Parathyroid adenoma (tissue), 2 donors: ENCODE data around the gene SIN3A.

Experiments used
- H2AFZ ChIP-seq: fragments of 300-600 bp; sonication (generic); one replicate; pipeline ENCODE4 v1.7.0; 2017; ENCODE audit warnings: antibody characterized with exemption, mild to moderate bottlenecking
- H3K27ac ChIP-seq: fragments of 300-600 bp; sonication (generic); one replicate; pipeline ENCODE4 v1.7.0; 2017
- H3K27me3 ChIP-seq: fragments of 300-600 bp; sonication (generic); one replicate; pipeline ENCODE4 v1.7.0; 2017; ENCODE audit warnings: low read length; ENCODE audit not compliant: control insufficient read depth, insufficient read depth
- H3K36me3 ChIP-seq: fragments of 300-600 bp; sonication (generic); one replicate; pipeline ENCODE4 v1.7.0; 2017; ENCODE audit warnings: low read length; ENCODE audit not compliant: control insufficient read depth, insufficient read depth
- H3K4me1 ChIP-seq: fragments of 300-600 bp; sonication (generic); one replicate; pipeline ENCODE4 v1.7.0; 2017; ENCODE audit warnings: control low read depth
- H3K4me2 ChIP-seq: fragments of 300-600 bp; sonication (generic); one replicate; pipeline ENCODE4 v1.7.0; 2017; ENCODE audit warnings: low read length
- H3K4me3 ChIP-seq: fragments of 300-600 bp; sonication (generic); one replicate; pipeline ENCODE4 v1.7.0; 2017; ENCODE audit warnings: low read depth, low read length
- H3K79me2 ChIP-seq: fragments of 300-600 bp; sonication (generic); one replicate; pipeline ENCODE4 v1.7.0; 2017; ENCODE audit warnings: control low read depth
- H3K9ac ChIP-seq: fragments of 300-600 bp; sonication (generic); one replicate; pipeline ENCODE4 v1.7.0; 2017; ENCODE audit warnings: mild to moderate bottlenecking
- H3K9me3 ChIP-seq: fragments of 300-600 bp; sonication (generic); one replicate; pipeline ENCODE4 v1.7.0; 2017; ENCODE audit warnings: low read length; ENCODE audit not compliant: control insufficient read depth
- TF ChIP-seq, protein P1 (sequence below): fragments of 300-600 bp; sonication (generic); IDR thresholded peaks from one replicate; pipeline ENCODE4 v1.7.0; 2017; ENCODE audit warnings: antibody characterized with exemption, mild to moderate bottlenecking
- donor health status: primary hyperparathyroidism.

Gene SIN3A

DNA sequence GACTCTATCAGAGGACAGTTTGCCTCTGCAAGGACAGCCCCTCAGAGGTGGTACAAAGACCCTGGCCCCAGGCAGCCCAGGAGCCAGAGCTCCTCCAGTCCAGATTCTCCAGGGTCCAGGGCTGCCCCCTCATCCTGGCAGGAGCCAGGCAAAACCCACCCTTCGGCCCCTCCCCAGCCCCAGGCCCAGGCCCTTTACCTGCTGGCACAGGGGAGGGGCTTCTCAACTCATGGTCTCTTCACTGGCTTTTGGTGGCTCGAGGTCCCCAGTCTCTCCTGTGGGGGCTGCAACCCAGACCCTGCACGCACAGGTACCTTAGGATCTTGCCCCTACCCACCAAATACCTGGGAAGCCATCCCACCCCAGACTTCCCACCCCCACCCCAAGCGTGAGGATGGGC lies 96.1 kb downstream of the SIN3A start:
- H3K9ac ChIP-seq: no peak overlapping the region
- H3K4me3 ChIP-seq: no peak overlapping the region

DNA sequence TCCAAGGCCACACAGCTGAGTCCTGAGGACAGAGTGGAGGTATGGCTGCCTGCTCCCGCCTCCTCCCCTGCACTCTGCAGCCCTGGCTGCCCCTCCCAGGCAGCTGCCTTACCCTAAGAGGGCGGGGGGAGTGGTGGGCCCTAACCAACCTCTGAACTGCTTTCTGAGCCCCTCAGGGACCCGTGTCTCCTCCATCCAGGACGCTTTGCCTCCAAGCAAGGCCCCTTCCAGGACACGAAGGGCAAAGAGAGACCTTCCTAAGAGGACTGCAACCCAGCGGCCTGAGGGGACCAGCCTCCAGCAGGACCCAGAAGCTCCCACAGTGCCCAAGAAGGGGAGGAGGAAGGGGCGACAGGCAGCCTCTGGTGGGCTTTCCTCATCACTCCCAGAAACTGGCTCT lies 97.0 kb downstream of the SIN3A start:
- Histone ChIP-seq H2AFZ (no peak overlapping the region), H3K4me2 (no peak overlapping the region)

More for the DNA sequence above, 96.1 kb downstream of the SIN3A start:
- H3K4me1 ChIP-seq: no peaks in the 10 kb centered on the region
- TF ChIP-seq, protein P1, sequence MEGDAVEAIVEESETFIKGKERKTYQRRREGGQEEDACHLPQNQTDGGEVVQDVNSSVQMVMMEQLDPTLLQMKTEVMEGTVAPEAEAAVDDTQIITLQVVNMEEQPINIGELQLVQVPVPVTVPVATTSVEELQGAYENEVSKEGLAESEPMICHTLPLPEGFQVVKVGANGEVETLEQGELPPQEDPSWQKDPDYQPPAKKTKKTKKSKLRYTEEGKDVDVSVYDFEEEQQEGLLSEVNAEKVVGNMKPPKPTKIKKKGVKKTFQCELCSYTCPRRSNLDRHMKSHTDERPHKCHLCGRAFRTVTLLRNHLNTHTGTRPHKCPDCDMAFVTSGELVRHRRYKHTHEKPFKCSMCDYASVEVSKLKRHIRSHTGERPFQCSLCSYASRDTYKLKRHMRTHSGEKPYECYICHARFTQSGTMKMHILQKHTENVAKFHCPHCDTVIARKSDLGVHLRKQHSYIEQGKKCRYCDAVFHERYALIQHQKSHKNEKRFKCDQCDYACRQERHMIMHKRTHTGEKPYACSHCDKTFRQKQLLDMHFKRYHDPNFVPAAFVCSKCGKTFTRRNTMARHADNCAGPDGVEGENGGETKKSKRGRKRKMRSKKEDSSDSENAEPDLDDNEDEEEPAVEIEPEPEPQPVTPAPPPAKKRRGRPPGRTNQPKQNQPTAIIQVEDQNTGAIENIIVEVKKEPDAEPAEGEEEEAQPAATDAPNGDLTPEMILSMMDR: no peak
- H3K79me2 ChIP-seq: no peaks in the 10 kb centered on the region
- no peaks in the 10 kb centered on the region for H3K27me3 ChIP-seq
- no peaks in the 10 kb centered on the region for H3K9me3 ChIP-seq
- no peaks in the 10 kb centered on the region for H3K36me3 ChIP-seq
- H3K27ac ChIP-seq: no peak overlapping the region
- no peak overlapping the region for H3K4me2 ChIP-seq
- H2AFZ ChIP-seq: no peak overlapping the region

DNA sequence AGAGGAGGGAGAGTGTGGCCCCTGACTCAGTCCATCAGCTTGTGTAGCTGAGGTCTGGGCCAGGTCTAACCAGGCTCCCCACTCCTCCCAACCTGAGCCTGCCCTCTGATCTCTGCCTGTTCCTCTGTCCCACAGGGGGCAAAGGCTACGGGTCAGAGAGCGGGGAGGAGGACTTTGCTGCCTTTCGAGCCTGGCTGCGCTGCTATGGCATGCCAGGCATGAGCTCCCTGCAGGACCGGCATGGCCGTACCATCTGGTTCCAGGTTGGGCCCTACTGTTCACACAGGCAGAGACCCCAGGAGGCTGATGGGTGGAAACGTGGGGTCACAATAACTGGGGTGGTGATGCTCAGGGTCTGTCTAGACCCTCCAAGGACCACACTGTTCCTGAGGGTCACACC lies 97.9 kb downstream of the SIN3A start:
- Histone ChIP-seq H3K9me3 (no peaks in the 10 kb centered on the region), H3K27ac (no peak overlapping the region), H3K27me3 (no peaks in the 10 kb centered on the region), H2AFZ (no peak overlapping the region), H3K9ac (no peak overlapping the region), H3K4me1 (no peaks in the 10 kb centered on the region), H3K4me2 (no peak overlapping the region), H3K36me3 (no peaks in the 10 kb centered on the region), H3K4me3 (no peak overlapping the region), H3K79me2 (no peaks in the 10 kb centered on the region)
- TF ChIP-seq, protein P1: no peak

More for the DNA sequence above, 97.0 kb downstream of the SIN3A start:
- no peaks in the 10 kb centered on the region for H3K36me3 ChIP-seq
- H3K4me3 ChIP-seq: no peak overlapping the region
- no peak overlapping the region for H3K9ac ChIP-seq
- TF ChIP-seq, protein P1: no peak
- no peaks in the 10 kb centered on the region for H3K9me3 ChIP-seq
- H3K27me3 ChIP-seq: no peaks in the 10 kb centered on the region
- H3K4me1 ChIP-seq: no peaks in the 10 kb centered on the region
- no peaks in the 10 kb centered on the region for H3K79me2 ChIP-seq
- H3K27ac ChIP-seq: no peak overlapping the region

DNA sequence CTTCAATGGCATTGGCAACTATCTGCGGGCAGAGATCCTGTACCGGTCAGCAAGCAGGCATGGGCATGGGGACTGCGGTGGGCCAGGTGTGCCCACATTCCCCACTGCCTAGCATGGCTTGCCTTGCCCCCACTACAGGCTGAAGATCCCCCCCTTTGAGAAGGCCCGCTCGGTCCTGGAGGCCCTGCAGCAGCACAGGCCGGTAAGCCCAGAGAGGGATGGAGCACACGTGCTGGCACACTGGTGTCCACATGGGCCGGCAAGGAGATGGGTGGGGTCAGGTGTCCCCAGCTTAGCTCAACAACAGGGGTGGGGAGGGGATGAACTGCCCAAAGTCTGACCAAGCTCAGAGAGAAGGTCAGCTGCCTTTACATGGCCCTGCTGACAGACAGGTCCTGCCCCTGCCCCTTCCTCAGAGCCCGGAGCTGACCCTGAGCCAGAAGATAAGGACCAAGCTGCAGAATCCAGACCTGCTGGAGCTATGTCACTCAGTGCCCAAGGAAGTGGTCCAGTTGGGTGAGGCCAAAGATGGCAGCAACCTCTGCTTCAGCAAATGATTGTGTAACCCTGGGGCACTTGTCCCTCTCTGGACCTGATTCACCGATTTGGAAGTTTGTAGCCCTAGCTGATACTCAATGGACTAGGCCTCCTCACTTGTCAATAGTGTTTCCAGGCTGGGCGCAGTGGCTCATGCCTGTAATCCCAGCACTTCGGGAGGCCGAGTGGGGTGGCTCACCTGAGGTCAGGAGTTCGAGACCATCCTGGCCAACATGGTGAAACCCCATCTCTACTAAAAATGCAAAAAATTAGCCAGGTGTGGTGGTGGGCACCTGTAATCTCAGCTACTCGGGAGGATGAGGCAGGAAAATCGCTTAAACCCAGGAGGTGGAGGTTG lies 99.1 kb downstream of the SIN3A start:
- H3K4me2 ChIP-seq: no peak overlapping the region
- TF ChIP-seq, protein P1: no peak
- no peaks in the 10 kb centered on the region for H3K4me1 ChIP-seq
- no peak overlapping the region for H3K27ac ChIP-seq
- no peak overlapping the region for H3K9ac ChIP-seq
- H3K36me3 ChIP-seq: no peaks in the 10 kb centered on the region
- no peaks in the 10 kb centered on the region for H3K27me3 ChIP-seq
- H3K4me3 ChIP-seq: no peak overlapping the region
- no peaks in the 10 kb centered on the region for H3K79me2 ChIP-seq
- H3K9me3 ChIP-seq: no peaks in the 10 kb centered on the region
- H2AFZ ChIP-seq: no peak overlapping the region
